Measurements from ENCODE around the gene PFDN2. TPM values are rescaled to one million over a fixed set of nuclear protein-coding genes. Genes with fewer than 3 reads are reported as not detected.

Gene PFDN2
- total RNA-seq, 1 experiment from 2014 or later, result 46.8 TPM

- no peak overlapping the region for H3K4me3 ChIP-seq (ENCODE audit: insufficient read depth, low read depth, low read length)
- DNase-seq, result peak; percentile 36
- no peaks in the 10 kb centered on the region for H3K36me3 ChIP-seq (replicated peaks; ENCODE audit: control insufficient read depth, insufficient read depth, low read length)
- H3K27me3 ChIP-seq (ENCODE audit: control insufficient read depth, insufficient read depth, low read length), result no peaks in the 10 kb centered on the region
These were observed 33.2 kb downstream of the PFDN2 start for GRCh38 chr1:161084597-161084988.

GRCh38 chr1:161083748-161084596 lies 33.9 kb downstream of the PFDN2 start:
- DNase-seq, result no peak
- Histone ChIP-seq H3K4me3 (ENCODE audit: insufficient read depth, low read depth, low read length) (no peak overlapping the region), H3K36me3 (replicated peaks; ENCODE audit: control insufficient read depth, insufficient read depth, low read length) (no peaks in the 10 kb centered on the region), H3K27me3 (ENCODE audit: control insufficient read depth, insufficient read depth, low read length) (no peaks in the 10 kb centered on the region)

GRCh38 chr1:161082996-161083747 lies 34.7 kb downstream of the PFDN2 start:
- DNase-seq, result peak; percentile 54
- no peak overlapping the region for H3K4me3 ChIP-seq (ENCODE audit: insufficient read depth, low read depth, low read length)
- H3K36me3 ChIP-seq (replicated peaks; ENCODE audit: control insufficient read depth, insufficient read depth, low read length), result no peaks in the 10 kb centered on the region

GRCh38 chr1:161082483-161082882 lies 35.4 kb downstream of the PFDN2 start:
- Histone ChIP-seq H3K36me3 (replicated peaks; ENCODE audit: control insufficient read depth, insufficient read depth, low read length) (no peaks in the 10 kb centered on the region), H3K27me3 (ENCODE audit: control insufficient read depth, insufficient read depth, low read length) (no peaks in the 10 kb centered on the region), H3K4me3 (ENCODE audit: insufficient read depth, low read depth, low read length) (no peak overlapping the region)
- DNase-seq, result no peak

More at GRCh38 chr1:161082996-161083747, 34.7 kb downstream of the PFDN2 start:
- H3K27me3 ChIP-seq (ENCODE audit: control insufficient read depth, insufficient read depth, low read length), result no peaks in the 10 kb centered on the region

GRCh38 chr1:161081519-161081918 lies 36.3 kb downstream of the PFDN2 start:
- Histone ChIP-seq H3K4me3 (ENCODE audit: insufficient read depth, low read depth, low read length) (no peak overlapping the region), H3K27me3 (ENCODE audit: control insufficient read depth, insufficient read depth, low read length) (no peaks in the 10 kb centered on the region), H3K36me3 (replicated peaks; ENCODE audit: control insufficient read depth, insufficient read depth, low read length) (no peaks in the 10 kb centered on the region)
- no peak for DNase-seq

- DNase-seq, result peak; percentile 32
- no peak overlapping the region for H3K4me3 ChIP-seq (ENCODE audit: insufficient read depth, low read depth, low read length)
- H3K27me3 ChIP-seq (ENCODE audit: control insufficient read depth, insufficient read depth, low read length), result no peaks in the 10 kb centered on the region
- H3K36me3 ChIP-seq (replicated peaks; ENCODE audit: control insufficient read depth, insufficient read depth, low read length), result no peaks in the 10 kb centered on the region
These were observed 37.1 kb downstream of the PFDN2 start for GRCh38 chr1:161080441-161081405.

- Histone ChIP-seq H3K4me3 (ENCODE audit: insufficient read depth, low read depth, low read length) (no peak overlapping the region), H3K36me3 (replicated peaks; ENCODE audit: control insufficient read depth, insufficient read depth, low read length) (no peaks in the 10 kb centered on the region), H3K27me3 (ENCODE audit: control insufficient read depth, insufficient read depth, low read length) (no peaks in the 10 kb centered on the region)
- DNase-seq, result peak; percentile 59
These were observed 38.3 kb downstream of the PFDN2 start for GRCh38 chr1:161079436-161080110.

GRCh38 chr1:161077426-161077825 lies 40.4 kb downstream of the PFDN2 start:
- Histone ChIP-seq H3K4me3 (ENCODE audit: insufficient read depth, low read depth, low read length) (no peak overlapping the region), H3K36me3 (replicated peaks; ENCODE audit: control insufficient read depth, insufficient read depth, low read length) (no peaks in the 10 kb centered on the region), H3K27me3 (ENCODE audit: control insufficient read depth, insufficient read depth, low read length) (no peaks in the 10 kb centered on the region)
- no peak for DNase-seq

GRCh38 chr1:161076410-161076809 lies 41.4 kb downstream of the PFDN2 start:
- Histone ChIP-seq H3K27me3 (ENCODE audit: control insufficient read depth, insufficient read depth, low read length) (no peaks in the 10 kb centered on the region), H3K4me3 (ENCODE audit: insufficient read depth, low read depth, low read length) (no peak overlapping the region), H3K36me3 (replicated peaks; ENCODE audit: control insufficient read depth, insufficient read depth, low read length) (no peaks in the 10 kb centered on the region)
- DNase-seq, result no peak

GRCh38 chr1:161074676-161075368 lies 43.0 kb downstream of the PFDN2 start:
- Histone ChIP-seq H3K27me3 (ENCODE audit: control insufficient read depth, insufficient read depth, low read length) (no peaks in the 10 kb centered on the region), H3K4me3 (ENCODE audit: insufficient read depth, low read depth, low read length) (no peak overlapping the region), H3K36me3 (replicated peaks; ENCODE audit: control insufficient read depth, insufficient read depth, low read length) (no peaks in the 10 kb centered on the region)
- DNase-seq, result no peak

- no peak overlapping the region for H3K4me3 ChIP-seq (ENCODE audit: insufficient read depth, low read depth, low read length)
- DNase-seq, result no peak
- H3K36me3 ChIP-seq (replicated peaks; ENCODE audit: control insufficient read depth, insufficient read depth, low read length), result no peaks in the 10 kb centered on the region
- no peaks in the 10 kb centered on the region for H3K27me3 ChIP-seq (ENCODE audit: control insufficient read depth, insufficient read depth, low read length)
These were observed 44.2 kb downstream of the PFDN2 start for GRCh38 chr1:161073474-161074121.

- no peaks in the 10 kb centered on the region for H3K36me3 ChIP-seq (replicated peaks; ENCODE audit: control insufficient read depth, insufficient read depth, low read length)
- H3K27me3 ChIP-seq (ENCODE audit: control insufficient read depth, insufficient read depth, low read length), result no peaks in the 10 kb centered on the region
- no peak for DNase-seq
- no peak overlapping the region for H3K4me3 ChIP-seq (ENCODE audit: insufficient read depth, low read depth, low read length)
These were observed 44.9 kb downstream of the PFDN2 start for GRCh38 chr1:161072751-161073449.

Measured in H7 (cell line).